B cell (primary cell): ENCODE data around the gene RFC1. TPM values are rescaled to one million over a fixed set of nuclear protein-coding genes. Genes with fewer than 3 reads are reported as not detected.

Source experiments
- ATAC-seq: fragments of 200-7000 bp; cut with Tn5 transposase; one replicate; pipeline ENCODE4 v1.10.0; 2021; ENCODE audit warnings: low read depth, mild to moderate bottlenecking, moderate number of reproducible peaks, moderate library complexity
- CTCF ChIA-PET: fragments of 350-600 bp; sonication (Branson Sonifier 250); formaldehyde crosslinking; loops from one replicate; lab custom pipeline; 2021; ENCODE audit warnings: antibody characterized with exemption, inconsistent platforms; lab: Charles Lee
- POLR2A ChIA-PET: fragments of 350-600 bp; sonication (Branson Sonifier 250); formaldehyde crosslinking; loops from one replicate; lab custom pipeline; 2021; ENCODE audit warnings: antibody characterized with exemption; lab: Charles Lee
- DNase-seq: peaks from one replicate; pipeline ENCODE4 v3.0.0; 2013
- H2AFZ ChIP-seq: 2 replicates; pipeline ENCODE4 v1.6.1; 2012; ENCODE audit warnings: mild to moderate bottlenecking, low read depth, low read length; ENCODE audit not compliant: insufficient read depth, poor library complexity, severe bottlenecking
- H3K27ac ChIP-seq, 2 donors: 1 replicate in 1 of 2; 2 replicates in 1 of 2; pipeline ENCODE4 v1.5.1; 2012 to 2013; ENCODE audit warnings: low read length in 2 of 2, mild to moderate bottlenecking in 2 of 2, moderate library complexity in 1 of 2
- H3K27me3 ChIP-seq, 4 experiments: fragments of 200-600 bp in 1 of 4; sonication (generic) in 1 of 4; replicated peaks in 1 of 4; 1 replicate in 2 of 4; 2 replicates in 2 of 4; pipeline versions ENCODE4 v1.6.1 to v1.7.0; 2013 to 2016; ENCODE audit warnings: low read length in 3 of 4, mild to moderate bottlenecking in 2 of 4, mixed read lengths in 1 of 4, moderate library complexity in 1 of 4; ENCODE audit not compliant: insufficient read depth in 4 of 4, control insufficient read depth in 3 of 4; ENCODE audit errors: control extremely low read depth in 1 of 4
- H3K36me3 ChIP-seq, 2 experiments: replicated peaks in 1 of 2; 1 replicate in 1 of 2; 2 replicates in 1 of 2; pipeline versions ENCODE4 v1.6.1 to v1.7.1; 2013; ENCODE audit warnings: low read length in 1 of 2; ENCODE audit not compliant: insufficient read depth in 2 of 2, control insufficient read depth in 1 of 2; ENCODE audit errors: control extremely low read depth in 1 of 2, extremely low read depth in 1 of 2
- H3K4me1 ChIP-seq, 2 donors: fragments of 200-600 bp in 1 of 2; sonication (generic) in 1 of 2; 1 replicate in 1 of 2; 2 replicates in 1 of 2; pipeline versions ENCODE4 v1.5.1 to v1.6.1; 2013 to 2017; ENCODE audit warnings: low read length in 2 of 2; ENCODE audit not compliant: control insufficient read depth in 2 of 2, insufficient read depth in 2 of 2
- H3K4me2 ChIP-seq: replicated peaks from 2 replicates; pipeline ENCODE3; 2012; ENCODE audit warnings: mild to moderate bottlenecking, low read depth, low read length; ENCODE audit not compliant: poor library complexity, severe bottlenecking
- H3K4me3 ChIP-seq, 5 experiments: fragments of 200-600 bp in 1 of 5; sonication (generic) in 1 of 5; 1 replicate in 3 of 5; 2 replicates in 2 of 5; pipeline versions ENCODE4 v1.5.1 to v1.7.0; 2011 to 2016; ENCODE audit warnings: low read length in 4 of 5, mild to moderate bottlenecking in 4 of 5, low read depth in 2 of 5, control low read depth in 1 of 5, moderate library complexity in 1 of 5; ENCODE audit not compliant: insufficient read depth in 1 of 5; ENCODE audit errors: control extremely low read depth in 1 of 5, extremely low read depth in 1 of 5
- H3K79me2 ChIP-seq: fragments of 200-600 bp; sonication (generic); one replicate; pipeline ENCODE4 v1.6.0; 2016; ENCODE audit warnings: low read length; ENCODE audit not compliant: control insufficient read depth, insufficient read depth
- H3K9ac ChIP-seq: fragments of 200-600 bp; sonication (generic); 2 replicates; pipeline ENCODE4 v1.6.1; 2017; ENCODE audit warnings: mild to moderate bottlenecking, low read length, moderate library complexity
- H3K9me3 ChIP-seq, 3 donors: one replicate each; pipeline versions ENCODE4 v1.6.1 to v1.7.1; 2013; ENCODE audit warnings: low read length in 2 of 3; ENCODE audit not compliant: control insufficient read depth in 2 of 3, insufficient read depth in 1 of 3; ENCODE audit errors: control extremely low read depth in 1 of 3
- H4K20me1 ChIP-seq: 2 replicates; pipeline ENCODE4 v1.6.0; 2012; ENCODE audit warnings: mild to moderate bottlenecking, low read length; ENCODE audit not compliant: insufficient read depth, control insufficient read depth, poor library complexity, severe bottlenecking
- H3K27ac Mint-ChIP-seq: one replicate; pipeline ENCODE4 v1.8.0; 2021; ENCODE audit warnings: mixed read lengths
- H3K27me3 Mint-ChIP-seq: one replicate; pipeline ENCODE4 v1.8.0; 2021; ENCODE audit warnings: mixed read lengths
- H3K4me1 Mint-ChIP-seq: one replicate; pipeline ENCODE4 v1.8.0; 2021; ENCODE audit warnings: mixed read lengths
- H3K4me3 Mint-ChIP-seq: one replicate; pipeline ENCODE4 v1.8.0; 2021; ENCODE audit warnings: mixed read lengths
- H3K9me3 Mint-ChIP-seq: one replicate; pipeline ENCODE4 v1.8.0; 2022; ENCODE audit warnings: mixed read lengths; ENCODE audit not compliant: insufficient read depth
- CTCF ChIP-seq: fragments of 200-600 bp; IDR thresholded peaks from one replicate; pipeline ENCODE4 v1.8.0; 2022; ENCODE audit warnings: antibody characterized with exemption, mild to moderate bottlenecking
- EZH2 ChIP-seq: IDR thresholded peaks from 2 replicates; pipeline ENCODE4 v1.6.1; 2012; ENCODE audit warnings: borderline replicate concordance, low read depth, mild to moderate bottlenecking, moderate library complexity, low read length; ENCODE audit not compliant: insufficient read depth, poor library complexity, severe bottlenecking
- WGBS: methylation state at CpG from one replicate; pipeline ENCODE4 v1.1.5; 2013; ENCODE audit warnings: missing lambda C conversion rate; ENCODE audit not compliant: insufficient coverage; 5-methylcytosine and 5-hydroxymethylcytosine counted together
- intact Hi-C: fragments of 100-400 bp; cut with micrococcal nuclease; formaldehyde crosslinking; loops from one replicate; pipeline ENCODE4 v1.10.0; 2022
- polyA plus RNA-seq: library from polyadenylated mRNA; depleted of rRNA; stranded (reverse); fragments of >200 nt; gene quantifications from 2 replicates; pipeline ENCODE4 v1.2.3, GENCODE V29; 2012
- total RNA-seq, 2 donors: library from RNA; stranded (reverse); fragments of 120-200 nt in 1 of 2; gene quantifications; 1 replicate in 1 of 2; 2 replicates in 1 of 2; pipeline versions ENCODE4 v1.2.3 to v1.2.4, GENCODE V29; 2013 to 2022

RFC1 gene
- total and polyA plus RNA-seq, 2 donors (not counting 1 experiment from before 2014, with no cell fraction given) = 14.9 to 55.1 TPM

GRCh38 chr4:39320381-39321115, 45.6 kb downstream of the RFC1 start:
- H3K4me1 ChIP-seq = no peaks in the 10 kb centered on the region
- no peak for TF ChIP-seq CTCF
- TF ChIP-seq EZH2 = no peak
- H3K27ac ChIP-seq = no peak overlapping the region
- Mint-ChIP-seq H3K27me3 (no peaks in the 10 kb centered on the region), H3K9me3 (no peaks in the 10 kb centered on the region), H3K4me1 (no peaks in the 10 kb centered on the region), H3K27ac (no peak overlapping the region), H3K4me3 (no peak overlapping the region)
- intact Hi-C loops = no loop called here
- H3K9ac ChIP-seq = no peak overlapping the region
- no peaks in the 10 kb centered on the region for H3K27me3 ChIP-seq
- H3K9me3 ChIP-seq = no peaks in the 10 kb centered on the region
- ChIA-PET POLR2A (no interaction called here), CTCF (interaction anchor here (0.7 kb wide), 1 partner anchor 588 kb away, joined by 5 read pairs; no protein-coding TSS in a partner anchor)
- H3K4me3 ChIP-seq = no peak overlapping the region
- no peaks in the 10 kb centered on the region for H4K20me1 ChIP-seq
- no peak overlapping the region for H3K4me2 ChIP-seq
- DNase-seq (no peak), ATAC-seq (no peak)
- no peak overlapping the region for H2AFZ ChIP-seq
- peaks cover 6 to 60% of the 10 kb centered on the region in 2 experiments for H3K36me3 ChIP-seq
- H3K79me2 ChIP-seq = no peaks in the 10 kb centered on the region

GRCh38 chr4:39319676-39320075, 46.5 kb downstream of the RFC1 start:
- H3K4me2 ChIP-seq = no peak overlapping the region
- no CpG with 5 or more reads among the region's 4 CpGs for WGBS
- no peak overlapping the region for H3K27ac ChIP-seq
- H3K4me3 ChIP-seq = no peak overlapping the region
- no peaks in the 10 kb centered on the region for H3K9me3 ChIP-seq
- Mint-ChIP-seq H3K27me3 (no peaks in the 10 kb centered on the region), H3K27ac (no peak overlapping the region), H3K9me3 (no peaks in the 10 kb centered on the region), H3K4me3 (no peak overlapping the region), H3K4me1 (no peaks in the 10 kb centered on the region)
- peaks cover 4 to 58% of the 10 kb centered on the region in 2 experiments for H3K36me3 ChIP-seq
- H2AFZ ChIP-seq = no peak overlapping the region
- ChIA-PET CTCF (no interaction called here), POLR2A (no interaction called here)
- H3K9ac ChIP-seq = no peak overlapping the region
- DNase-seq (no peak), ATAC-seq (no peak)
- H4K20me1 ChIP-seq = no peaks in the 10 kb centered on the region
- no peak for TF ChIP-seq CTCF
- no peak for TF ChIP-seq EZH2
- H3K4me1 ChIP-seq = no peaks in the 10 kb centered on the region
- intact Hi-C loops = no loop called here
- peaks cover 5% of the 10 kb centered on the region for H3K79me2 ChIP-seq
- no peaks in the 10 kb centered on the region for H3K27me3 ChIP-seq
